Middle frontal gyrus (tissue), 1 donor: Measurements from ENCODE around the gene SLC27A1.
"Not testable (repeated sequence)": the region's sequence is repeated elsewhere in the genome, so short reads cannot be mapped to it uniquely, and the experiment has no call there.

ENCODE experiments used
- DNase-seq: peaks from one replicate; pipeline ENCODE4 v3.0.0-alpha.2; 2015; ENCODE audit warnings: low spot score; ENCODE audit errors: extremely low spot score

SLC27A1 gene

DNA sequence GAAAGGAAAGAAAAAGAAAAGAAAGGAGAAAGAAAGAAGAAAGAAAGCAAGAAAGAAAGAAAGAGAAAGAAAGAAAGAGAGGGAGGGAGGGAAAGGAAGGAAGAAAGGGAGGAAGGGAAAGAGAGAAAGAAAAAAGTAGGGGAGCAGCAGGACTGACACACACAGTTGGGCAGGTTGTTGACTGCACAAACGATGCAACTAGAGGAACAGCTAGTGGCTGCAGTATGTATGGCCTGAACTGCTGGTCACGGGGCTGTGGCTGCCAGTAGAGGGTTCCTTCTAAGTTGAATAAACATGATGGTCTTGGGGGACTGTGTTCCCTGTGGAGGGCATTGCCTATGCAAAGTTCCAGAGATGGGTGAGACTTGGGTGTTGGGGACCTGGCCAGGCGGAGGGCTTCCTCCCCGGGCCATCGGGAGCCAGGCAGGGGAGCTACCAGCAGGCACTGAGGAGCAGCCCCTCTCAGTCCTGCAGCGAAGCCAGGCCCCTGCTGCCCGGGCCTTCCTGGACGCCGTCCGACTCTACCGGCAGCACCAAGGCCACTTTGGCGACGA is 68.4 kb downstream of the SLC27A1 start:
- no peak for DNase-seq

GRCh38 chr19:17539238-17540117 is 69.2 kb downstream of the SLC27A1 start:
- peak; percentile 54 for DNase-seq

GRCh38 chr19:17540174-17540573 is 69.8 kb downstream of the SLC27A1 start:
- no peak for DNase-seq

DNA sequence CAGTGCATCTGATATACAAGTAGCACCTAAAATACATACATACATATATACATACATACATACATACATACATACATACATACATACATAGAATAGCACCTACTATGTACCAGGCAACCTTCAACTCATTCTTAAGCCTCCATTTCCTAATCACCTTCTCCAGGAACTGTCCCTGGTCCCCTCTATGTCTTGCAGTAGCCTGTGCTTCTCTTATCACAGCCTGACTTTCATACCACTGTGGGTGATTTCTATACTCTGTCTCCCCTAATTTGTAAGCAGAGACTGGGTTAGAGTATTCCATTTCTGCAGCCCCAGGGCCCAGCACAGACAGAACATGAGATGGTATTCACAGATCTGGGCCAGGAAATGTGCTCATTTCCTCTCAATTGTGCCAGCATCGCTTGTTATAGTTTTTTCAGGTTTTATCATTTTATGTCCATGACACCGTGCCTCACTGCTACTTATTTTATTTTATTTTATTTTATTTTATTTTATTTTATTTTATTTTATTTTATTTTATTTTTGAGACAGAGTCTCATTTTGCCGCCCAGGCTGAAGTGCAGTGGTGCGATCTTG is 70.9 kb downstream of the SLC27A1 start:
- DNase-seq = no peak

- no peak for DNase-seq
Measured at GRCh38 chr19:17542042-17542441, 71.7 kb downstream of the SLC27A1 start.

DNA sequence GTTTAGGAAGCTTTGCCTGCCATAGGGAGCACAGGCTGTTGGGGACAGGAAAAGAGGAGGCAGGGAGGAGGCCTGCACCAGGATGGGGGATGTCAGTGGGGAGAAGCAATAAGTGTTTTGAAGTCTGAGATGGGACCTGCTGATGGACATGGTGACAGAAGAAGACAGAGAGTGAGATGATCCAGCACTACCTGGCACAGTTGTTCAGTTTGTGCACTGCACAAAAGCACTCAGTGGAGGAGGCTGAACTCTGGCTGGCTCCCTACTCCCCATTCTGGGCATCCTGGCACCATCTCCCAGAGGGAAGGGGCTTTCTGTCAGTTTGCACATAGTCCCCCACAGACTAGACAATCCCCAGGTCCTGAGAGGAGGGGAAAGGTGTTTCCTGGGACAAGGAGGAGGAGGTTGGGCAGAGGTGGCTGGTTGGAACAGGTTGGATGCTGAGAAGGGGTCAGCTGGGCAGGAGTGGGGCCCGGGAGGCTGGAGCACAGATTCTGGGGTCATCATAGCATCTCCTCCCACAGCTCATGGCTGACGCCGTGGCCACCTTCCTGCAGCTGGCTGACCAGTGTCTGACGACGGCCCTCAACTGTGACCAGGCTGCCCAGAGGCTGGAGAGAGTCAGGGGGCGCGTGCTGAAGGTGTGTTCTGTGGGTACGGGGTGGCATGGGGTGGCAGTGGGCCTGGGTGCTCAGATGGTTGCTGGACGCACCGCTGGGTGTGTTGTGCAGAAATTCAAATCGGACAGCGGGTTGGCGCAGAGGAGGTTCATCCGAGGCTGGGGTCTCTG is 72.7 kb downstream of the SLC27A1 start:
- DNase-seq = no peak

DNA sequence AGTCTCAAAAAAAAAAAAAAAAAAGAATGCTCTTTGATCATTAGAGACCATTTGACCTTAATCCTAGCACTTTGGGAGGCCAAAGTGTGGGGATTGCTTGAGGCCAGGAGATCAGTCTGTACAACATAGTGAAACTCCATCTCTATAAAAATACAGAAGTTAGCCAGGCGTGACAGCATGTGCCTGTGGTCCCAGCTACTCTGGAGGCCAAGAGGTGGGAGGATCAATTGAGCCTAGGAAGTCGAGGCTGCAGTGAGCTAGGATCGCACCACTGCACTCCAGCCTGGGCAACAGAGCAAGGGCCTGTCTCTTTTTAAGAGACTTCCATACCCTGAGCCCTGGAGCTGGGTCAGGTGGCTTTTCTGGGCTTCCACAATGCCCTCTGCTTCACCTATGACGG is 73.7 kb downstream of the SLC27A1 start:
- DNase-seq = no peak

GRCh38 chr19:17544418-17544817 is 74.1 kb downstream of the SLC27A1 start:
- no peak for DNase-seq

GRCh38 chr19:17548145-17548544 is 77.8 kb downstream of the SLC27A1 start:
- no peak for DNase-seq

- DNase-seq = no peak
Measured at GRCh38 chr19:17549085-17549740, 78.9 kb downstream of the SLC27A1 start.

GRCh38 chr19:17550076-17550667 is 79.8 kb downstream of the SLC27A1 start:
- DNase-seq = no peak

DNA sequence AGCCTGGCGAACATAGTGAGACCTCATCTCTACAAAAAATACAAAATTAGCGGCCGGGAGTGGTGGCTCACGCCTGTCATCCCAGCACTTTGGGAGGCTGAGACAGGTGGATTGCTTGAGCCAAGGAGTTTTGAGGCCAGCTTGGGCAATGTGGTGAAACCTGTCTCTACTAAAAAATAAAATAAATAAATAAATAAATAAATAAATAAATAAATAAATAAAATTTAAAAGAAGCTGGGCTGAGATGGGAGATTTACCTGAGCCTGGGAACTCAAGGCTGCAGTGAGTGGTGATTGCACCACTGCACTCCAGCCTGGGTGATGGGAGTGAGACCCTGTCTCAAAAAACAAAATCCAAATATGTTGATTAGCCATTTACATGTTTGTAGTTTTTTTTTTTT is 82.4 kb downstream of the SLC27A1 start:
- DNase-seq = not testable (repeated sequence)

DNA sequence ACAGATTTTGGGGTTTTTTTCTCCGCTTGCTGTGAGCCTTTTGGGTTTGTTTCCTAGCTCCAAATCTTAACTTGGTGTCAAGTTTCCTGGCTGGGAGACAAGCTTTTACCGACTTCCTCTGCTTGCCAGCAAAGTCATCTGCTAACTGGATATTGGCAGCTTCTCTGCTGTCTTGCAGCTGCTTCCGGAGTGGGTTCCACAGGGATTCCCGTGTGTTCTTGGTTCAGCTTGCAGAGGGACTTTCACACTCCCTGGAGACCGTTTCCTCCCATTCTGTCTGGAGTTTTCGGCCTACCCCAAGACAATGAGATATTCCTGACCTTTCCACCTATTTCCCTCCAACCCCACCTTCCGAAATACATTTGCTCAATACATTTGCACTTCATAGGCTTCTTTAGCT is 82.9 kb downstream of the SLC27A1 start:
- peak; percentile 9 for DNase-seq

DNA sequence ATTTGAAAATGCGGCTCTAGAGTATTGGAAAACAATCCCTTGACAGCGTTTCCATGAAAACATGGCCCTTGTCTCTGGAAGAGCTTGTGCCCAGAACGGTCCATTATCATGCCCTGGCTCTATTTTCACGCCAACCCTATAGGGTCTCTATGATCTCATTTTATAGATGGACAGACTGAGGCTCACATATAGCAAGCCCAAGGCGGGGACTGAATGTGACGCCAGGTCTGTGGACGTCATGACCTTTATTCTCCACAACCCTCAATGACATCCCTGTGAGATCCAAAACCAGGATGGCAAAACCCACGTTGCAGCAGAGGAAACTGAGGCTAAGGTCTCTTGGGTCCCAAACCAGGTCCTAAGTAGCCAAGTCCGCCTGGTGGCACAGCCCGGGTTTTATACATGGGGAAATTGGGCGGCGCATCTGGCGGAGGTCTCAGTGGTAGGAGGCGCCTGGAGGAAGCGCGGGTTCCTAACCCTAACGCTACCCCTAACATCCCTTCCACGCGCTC is 84.7 kb downstream of the SLC27A1 start:
- DNase-seq = no peak

GRCh38 chr19:17555480-17555928 is 85.2 kb downstream of the SLC27A1 start, which contains the start of gene COLGALT1:
TSS of gene COLGALT1 (plus strand) at chr19:17555649. CDS start at chr19:17555714, 65 bp downstream.
- DNase-seq = peak; percentile 97
